Mammary epithelial cell (primary cell): ENCODE measurements around the gene ARHGAP42.

Experiments used
- CTCF ChIP-seq, 2 donors: IDR thresholded peaks in 1 of 2; conservative IDR thresholded peaks in 1 of 2; 2 replicates each; pipeline ENCODE4 v1.5.1; 2011 to 2012; ENCODE audit warnings: inconsistent platforms in 2 of 2, low read length in 2 of 2, mild to moderate bottlenecking in 2 of 2, control low read depth in 1 of 2, low read depth in 1 of 2; ENCODE audit not compliant: insufficient read depth in 1 of 2; ENCODE audit errors: extremely low read depth in 1 of 2
- EZH2 ChIP-seq: IDR thresholded peaks from 2 replicates; pipeline ENCODE4 v1.6.1; 2012; ENCODE audit warnings: low read length, inconsistent platforms, borderline replicate concordance

GRCh38 chr11:100817620-100818019 lies 130.5 kb downstream of the ARHGAP42 start:
- TF ChIP-seq CTCF (conservative IDR thresholded peaks at IDR 0.05 in 1 of 2, IDR thresholded peaks at IDR 0.05 in 1 of 2; ENCODE audit: extremely low read depth in 1 of 2, insufficient read depth in 1 of 2, low read depth in 1 of 2, low read length in 2 of 2) (no peak), EZH2 (no peak)
